GM03348 (cell line): ENCODE results near the gene TMEM95.

Experiments used
- DNase-seq: peaks from one replicate; pipeline ENCODE4 v3.0.0; 2012; ENCODE audit warnings: low spot score

TMEM95 gene

GRCh38 chr17:7404737-7405349 is 49.9 kb downstream of the TMEM95 start:
- DNase-seq: peak; percentile 91

GRCh38 chr17:7405350-7406234 is 50.6 kb downstream of the TMEM95 start:
- DNase-seq: peak; percentile 61

GRCh38 chr17:7406235-7406825 is 51.4 kb downstream of the TMEM95 start:
- no peak for DNase-seq
